ENCODE results near the gene TMEM217.

The TMEM217 gene

GRCh38 chr6:37170273-37171200 is 87.4 kb downstream of the TMEM217 start:
- in situ Hi-C loops (cut with HindIII; ENCODE audit: low sequenced_read_pairs), result no loop called here

- in situ Hi-C loops (cut with HindIII; ENCODE audit: low sequenced_read_pairs), result no loop called here
Measured at GRCh38 chr6:37169496-37170272, 88.3 kb downstream of the TMEM217 start, which contains the start of gene PIM1. Gene PIM1 (plus strand): TSS chr6:37170152. CDS start chr6:37170576, 424 bp downstream.

- in situ Hi-C loops (cut with HindIII; ENCODE audit: low sequenced_read_pairs), result no loop called here
Measured at GRCh38 chr6:37168811-37169495, 89.0 kb downstream of the TMEM217 start.

GRCh38 chr6:37168163-37168758 is 89.7 kb downstream of the TMEM217 start:
- in situ Hi-C loops (cut with HindIII; ENCODE audit: low sequenced_read_pairs), result no loop called here

GRCh38 chr6:37162740-37163139 is 95.2 kb downstream of the TMEM217 start:
- in situ Hi-C loops (cut with HindIII; ENCODE audit: low sequenced_read_pairs), result no loop called here

All from DLD1 (cell line).